ENCODE data around the gene CLDN6. TPM values are rescaled to one million over a fixed set of nuclear protein-coding genes. Genes with fewer than 3 reads are reported as not detected.
A peak's percentile ranks its signal among the peaks of the same experiment; 100 is the strongest.

The CLDN6 gene
- total and polyA plus RNA-seq, 2 of the 13 experiments (the other 11 are each of a cell fraction or from before 2014, with no cell fraction given), result 5.9 to 7.6 TPM

- peak; percentile 85 for TF ChIP-seq ZNF547 (CRISPR knock-in tag; IDR thresholded peaks at IDR 0.05)
- TF ChIP-seq ZNF317 (CRISPR knock-in tag; IDR thresholded peaks at IDR 0.05), result 0 out of 2 replicates have a peak, but pooled peaks have one; percentile 33
- TF ChIP-seq MXD4 (CRISPR knock-in tag; IDR thresholded peaks at IDR 0.05), result no peak
- no peak; the same call in 1 of the 2 replicates for TF ChIP-seq MTF2 (CRISPR knock-in tag; IDR thresholded peaks at IDR 0.05; ENCODE audit: borderline replicate concordance)
- no peak for TF ChIP-seq SMAD9 (CRISPR knock-in tag; IDR thresholded peaks at IDR 0.05)
- TF ChIP-seq TCF7L2 (IDR thresholded peaks at IDR 0.05; ENCODE audit: low read depth, low read length), result no peak
- TF ChIP-seq ZNF629 (CRISPR knock-in tag; conservative IDR thresholded peaks at IDR 0.05), result no peak
- TF ChIP-seq MED13 (CRISPR knock-in tag; IDR thresholded peaks at IDR 0.05), result no peak
- TF ChIP-seq PRPF4 (IDR thresholded peaks at IDR 0.05; ENCODE audit: low read depth, low read length, poor library complexity, severe bottlenecking), result no peak
- TF ChIP-seq, protein P1, sequence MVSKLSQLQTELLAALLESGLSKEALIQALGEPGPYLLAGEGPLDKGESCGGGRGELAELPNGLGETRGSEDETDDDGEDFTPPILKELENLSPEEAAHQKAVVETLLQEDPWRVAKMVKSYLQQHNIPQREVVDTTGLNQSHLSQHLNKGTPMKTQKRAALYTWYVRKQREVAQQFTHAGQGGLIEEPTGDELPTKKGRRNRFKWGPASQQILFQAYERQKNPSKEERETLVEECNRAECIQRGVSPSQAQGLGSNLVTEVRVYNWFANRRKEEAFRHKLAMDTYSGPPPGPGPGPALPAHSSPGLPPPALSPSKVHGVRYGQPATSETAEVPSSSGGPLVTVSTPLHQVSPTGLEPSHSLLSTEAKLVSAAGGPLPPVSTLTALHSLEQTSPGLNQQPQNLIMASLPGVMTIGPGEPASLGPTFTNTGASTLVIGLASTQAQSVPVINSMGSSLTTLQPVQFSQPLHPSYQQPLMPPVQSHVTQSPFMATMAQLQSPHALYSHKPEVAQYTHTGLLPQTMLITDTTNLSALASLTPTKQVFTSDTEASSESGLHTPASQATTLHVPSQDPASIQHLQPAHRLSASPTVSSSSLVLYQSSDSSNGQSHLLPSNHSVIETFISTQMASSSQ (IDR thresholded peaks at IDR 0.05; ENCODE audit: low read depth), result 0 out of 2 replicates have a peak, but pooled peaks have one; percentile 20
- TF ChIP-seq, protein P1 (CRISPR knock-in tag; IDR thresholded peaks at IDR 0.05; ENCODE audit: borderline replicate concordance), result peak; percentile 71; the same call in 1 of the 2 replicates
- TF ChIP-seq ELF4 (CRISPR knock-in tag; IDR thresholded peaks at IDR 0.05; ENCODE audit: borderline replicate concordance), result no peak; the same call in 1 of the 2 replicates
- no peak for TF ChIP-seq RARA (CRISPR knock-in tag; IDR thresholded peaks at IDR 0.05)
- peak; percentile 96 for TF ChIP-seq ZFX (CRISPR knock-in tag; IDR thresholded peaks at IDR 0.05; ENCODE audit: low read depth)
- TF ChIP-seq JUNB (CRISPR knock-in tag; IDR thresholded peaks at IDR 0.05; ENCODE audit: borderline replicate concordance), result peak; percentile 41; the same call in 1 of the 2 replicates
- TF ChIP-seq SATB2 (CRISPR knock-in tag; IDR thresholded peaks at IDR 0.05), result no peak
- no peak for TF ChIP-seq NRL (CRISPR knock-in tag; IDR thresholded peaks at IDR 0.05; ENCODE audit: borderline replicate concordance)
- TF ChIP-seq IKZF4 (CRISPR knock-in tag; IDR thresholded peaks at IDR 0.05; ENCODE audit: borderline replicate concordance, low read depth, not compliant biosample characterization), result peak; percentile 81
- peak; percentile 22 for TF ChIP-seq XRCC5 (optimal IDR thresholded peaks at IDR 0.05; ENCODE audit: low read length)
- no peak; the same call in none of the 2 replicates for TF ChIP-seq RAD21 (CRISPR knock-in tag; IDR thresholded peaks at IDR 0.05)
- TF ChIP-seq, protein P2, sequence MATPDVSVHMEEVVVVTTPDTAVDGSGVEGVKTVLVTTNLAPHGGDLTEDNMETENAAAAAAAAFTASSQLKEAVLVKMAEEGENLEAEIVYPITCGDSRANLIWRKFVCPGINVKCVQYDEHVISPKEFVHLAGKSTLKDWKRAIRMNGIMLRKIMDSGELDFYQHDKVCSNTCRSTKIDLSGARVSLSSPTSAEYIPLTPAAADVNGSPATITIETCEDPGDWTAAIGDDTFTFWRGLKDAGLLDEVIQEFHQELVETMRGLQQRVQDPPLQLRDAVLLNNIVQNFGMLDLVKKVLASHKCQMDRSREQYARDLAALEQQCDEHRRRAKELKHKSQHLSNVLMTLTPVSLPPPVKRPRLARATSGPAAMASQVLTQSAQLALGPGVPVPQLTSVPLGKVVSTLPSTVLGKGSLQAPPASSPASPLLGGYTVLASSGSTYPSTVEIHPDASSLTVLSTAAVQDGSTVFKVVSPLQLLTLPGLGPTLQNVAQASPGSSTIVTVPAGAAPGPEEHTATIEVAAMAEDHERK (CRISPR knock-in tag; IDR thresholded peaks at IDR 0.05; ENCODE audit: low read depth), result peak; percentile 98
- TF ChIP-seq CENPBD1 (CRISPR knock-in tag; IDR thresholded peaks at IDR 0.05; ENCODE audit: borderline replicate concordance, low read depth), result no peak
- peak; percentile 86 for TF ChIP-seq MAX (IDR thresholded peaks at IDR 0.05)
- TF ChIP-seq NBN (conservative IDR thresholded peaks at IDR 0.05), result no peak
- TF ChIP-seq ZNF543 (CRISPR knock-in tag; IDR thresholded peaks at IDR 0.05), result peak; percentile 80
Measured at GRCh38 chr16:3023669-3024478, 5.9 kb upstream of the CLDN6 start, which contains the start of the genes HCFC1R1 and THOC6 (continued).
